GM19324 (cell line): ENCODE measurements around the gene CDC42EP2.
A peak's percentile ranks its signal among the peaks of the same experiment; 100 is the strongest.

ENCODE experiments used
- ATAC-seq: cut with Tn5 transposase; IDR thresholded peaks from one replicate; pipeline ENCODE4 v1.9.1; 2021; ENCODE audit warnings: mild to moderate bottlenecking, moderate library complexity; ENCODE audit not compliant: unreplicated experiment, low FRiP score

CDC42EP2 gene

DNA sequence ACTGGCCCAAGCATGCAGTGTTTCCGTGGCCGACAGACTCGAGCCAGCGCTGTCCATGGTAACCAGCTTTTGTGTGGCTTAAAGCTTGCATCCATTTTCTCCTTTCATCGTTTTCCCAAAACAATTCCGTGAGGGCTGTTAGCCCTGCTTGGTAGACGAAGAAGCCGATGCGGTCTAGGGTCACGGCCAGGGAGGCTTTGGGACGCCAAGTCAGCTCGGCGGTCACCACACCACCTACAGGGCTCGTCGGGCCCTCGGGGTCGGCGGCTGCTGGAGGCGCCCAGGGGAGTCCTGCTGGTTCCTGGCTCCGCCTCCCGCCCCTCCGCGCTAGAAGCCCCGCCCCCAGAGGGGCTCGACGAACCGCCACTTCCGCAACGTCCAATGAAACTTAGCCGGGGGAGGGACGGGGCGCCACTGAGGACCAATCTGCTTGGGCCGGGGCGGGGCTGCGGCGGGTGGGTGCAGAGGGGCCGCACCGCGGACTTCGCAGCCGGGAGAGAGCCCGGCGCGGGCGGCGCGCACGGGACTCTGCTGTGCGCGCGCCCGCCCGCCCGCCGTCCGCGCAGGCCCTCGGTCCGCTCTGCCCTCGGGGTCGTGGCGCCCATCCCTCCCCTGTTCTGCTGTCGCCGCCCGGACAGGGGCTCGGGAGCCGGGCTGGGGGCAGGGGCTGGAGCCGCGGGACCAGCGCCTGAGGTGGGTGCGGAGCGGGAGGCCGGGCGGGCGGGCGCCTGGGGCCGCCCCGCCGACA lies 39.8 kb downstream of the CDC42EP2 start, which contains the start of gene TIGD3:
Gene TIGD3, plus strand, starts transcription at position 487 of the 748 bp plus-strand sequence. CDS start 1,058 bp downstream, outside the sequence.
- peak; percentile 89 for ATAC-seq

DNA sequence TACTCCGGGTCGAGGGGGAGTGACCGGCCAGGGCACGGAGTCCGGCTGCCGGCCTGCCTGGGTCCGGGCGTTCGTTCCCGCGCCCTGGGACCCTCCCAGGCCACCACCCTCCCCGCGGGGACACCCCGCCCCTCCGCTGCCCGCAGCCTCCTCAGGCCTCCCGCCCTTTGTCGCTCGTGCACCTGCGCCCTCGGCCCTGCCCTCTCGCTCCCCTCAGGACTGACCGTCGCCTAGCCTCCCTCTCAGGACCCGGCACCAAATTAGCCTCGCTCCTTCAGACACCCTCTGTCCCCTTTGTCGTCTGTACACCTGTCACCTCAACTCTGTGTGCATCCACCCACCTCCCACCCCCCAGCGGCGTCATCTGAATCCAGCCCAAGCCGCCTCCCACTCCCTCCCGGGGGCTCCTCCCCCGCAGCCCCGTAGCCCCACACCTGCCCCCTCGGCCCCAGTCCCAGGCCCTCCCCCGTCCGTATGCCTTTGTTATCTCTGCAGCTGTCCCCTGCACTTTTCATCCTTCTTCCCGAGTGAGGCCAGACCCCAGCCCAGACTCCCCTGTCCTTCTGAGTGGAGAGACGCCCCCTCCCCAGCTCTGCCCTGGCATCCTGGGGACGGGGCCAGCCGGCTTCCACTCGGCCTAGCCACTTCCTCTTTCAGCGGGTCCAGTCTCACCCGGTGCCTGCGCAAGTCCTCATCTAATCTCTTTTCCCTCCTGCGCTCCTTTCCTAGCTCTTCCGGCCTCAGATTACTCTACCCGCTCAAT lies 40.5 kb downstream of the CDC42EP2 start:
- peak; percentile 24 for ATAC-seq

DNA sequence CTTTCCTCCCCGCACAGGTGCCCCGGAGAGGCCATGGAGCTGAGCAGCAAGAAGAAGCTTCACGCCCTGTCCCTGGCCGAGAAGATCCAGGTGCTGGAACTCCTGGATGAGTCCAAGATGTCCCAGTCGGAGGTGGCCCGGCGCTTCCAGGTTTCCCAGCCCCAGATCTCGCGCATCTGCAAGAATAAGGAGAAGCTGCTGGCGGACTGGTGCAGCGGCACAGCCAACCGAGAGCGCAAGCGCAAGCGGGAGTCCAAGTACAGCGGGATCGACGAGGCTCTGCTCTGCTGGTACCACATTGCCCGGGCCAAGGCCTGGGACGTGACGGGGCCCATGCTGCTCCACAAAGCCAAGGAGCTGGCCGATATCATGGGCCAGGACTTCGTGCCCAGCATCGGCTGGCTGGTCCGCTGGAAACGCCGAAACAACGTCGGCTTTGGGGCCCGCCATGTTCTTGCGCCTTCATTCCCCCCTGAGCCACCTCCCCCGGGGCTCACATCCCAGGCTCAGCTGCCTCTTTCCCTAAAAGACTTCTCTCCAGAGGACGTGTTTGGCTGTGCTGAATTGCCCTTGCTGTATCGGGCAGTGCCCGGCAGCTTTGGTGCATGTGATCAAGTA lies 41.2 kb downstream of the CDC42EP2 start:
- no peak for ATAC-seq

DNA sequence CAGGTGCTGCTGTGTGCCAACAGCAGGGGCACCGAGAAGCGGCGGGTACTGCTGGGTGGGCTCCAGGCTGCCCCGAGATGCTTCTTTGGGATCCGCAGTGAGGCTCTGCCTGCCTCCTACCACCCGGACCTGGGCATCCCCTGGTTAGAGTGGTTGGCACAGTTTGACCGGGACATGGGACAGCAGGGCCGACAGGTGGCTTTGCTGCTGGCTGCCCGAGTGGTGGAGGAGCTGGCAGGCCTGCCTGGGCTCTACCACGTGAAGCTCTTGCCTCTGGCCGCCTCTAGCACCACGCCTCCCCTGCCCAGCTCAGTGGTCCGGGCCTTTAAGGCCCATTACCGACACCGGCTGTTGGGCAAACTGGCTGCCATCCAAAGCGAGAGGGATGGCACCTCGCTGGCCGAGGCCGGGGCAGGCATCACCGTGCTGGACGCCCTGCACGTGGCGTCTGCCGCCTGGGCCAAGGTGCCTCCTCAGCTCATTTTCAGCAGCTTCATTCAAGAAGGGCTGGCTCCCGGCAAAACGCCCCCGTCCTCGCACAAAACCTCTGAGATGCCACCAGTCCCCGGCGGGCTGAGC lies 41.8 kb downstream of the CDC42EP2 start:
- ATAC-seq, result no peak

DNA sequence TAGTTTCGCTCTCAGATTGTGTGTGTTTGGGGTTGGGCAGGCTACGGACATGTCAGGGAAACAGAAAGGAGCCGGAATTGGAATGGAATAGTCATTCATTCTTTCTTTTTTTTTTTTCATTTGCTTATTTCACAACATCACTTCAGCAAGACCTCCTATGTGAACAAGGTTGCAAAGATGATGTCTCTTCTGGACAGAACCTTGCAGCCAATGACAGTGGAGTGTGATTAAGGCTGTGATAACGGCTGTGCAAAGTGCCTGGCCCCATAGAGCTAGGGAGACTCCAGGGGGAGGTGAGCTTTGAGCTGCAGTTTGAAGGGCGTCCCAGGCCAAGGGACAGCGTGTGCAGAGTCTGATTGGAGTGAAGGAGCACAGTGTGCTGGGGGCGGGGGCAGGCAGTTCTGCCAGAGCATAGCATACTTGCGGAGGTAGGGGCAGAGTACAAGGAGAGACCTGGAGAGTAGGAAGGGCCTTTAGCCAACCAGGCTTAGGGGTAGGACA lies 43.2 kb downstream of the CDC42EP2 start:
- no peak for ATAC-seq

DNA sequence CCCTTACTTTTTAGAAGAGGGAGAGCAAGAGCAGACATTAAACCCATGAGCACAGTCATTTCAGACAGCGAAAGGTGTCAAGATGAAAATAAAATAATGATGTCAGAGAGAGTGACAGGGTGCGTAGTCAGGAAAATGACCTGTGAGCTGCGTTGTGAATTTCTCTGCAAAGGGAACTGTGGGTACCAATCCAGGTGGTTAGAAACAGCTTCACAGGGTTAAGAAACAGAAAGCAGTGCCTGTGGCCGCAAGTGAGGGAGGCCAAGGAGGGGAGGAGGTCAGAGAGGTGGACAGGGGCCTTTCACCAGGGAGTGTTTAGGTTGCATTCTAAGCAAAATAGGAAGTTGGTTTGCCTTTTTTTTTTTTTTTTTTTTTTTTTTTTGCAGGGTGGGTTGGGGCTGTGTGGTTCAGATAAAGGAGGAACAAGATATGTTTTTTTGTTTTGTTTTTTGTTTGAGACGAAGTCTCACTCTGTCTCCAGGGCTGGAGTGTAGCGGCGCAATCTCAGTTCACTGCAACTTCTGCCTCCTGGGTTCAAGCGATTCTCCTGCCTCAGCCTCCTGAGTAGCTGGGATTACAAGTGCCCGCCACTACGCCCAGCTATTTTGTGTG lies 47.8 kb downstream of the CDC42EP2 start:
- no peak for ATAC-seq

DNA sequence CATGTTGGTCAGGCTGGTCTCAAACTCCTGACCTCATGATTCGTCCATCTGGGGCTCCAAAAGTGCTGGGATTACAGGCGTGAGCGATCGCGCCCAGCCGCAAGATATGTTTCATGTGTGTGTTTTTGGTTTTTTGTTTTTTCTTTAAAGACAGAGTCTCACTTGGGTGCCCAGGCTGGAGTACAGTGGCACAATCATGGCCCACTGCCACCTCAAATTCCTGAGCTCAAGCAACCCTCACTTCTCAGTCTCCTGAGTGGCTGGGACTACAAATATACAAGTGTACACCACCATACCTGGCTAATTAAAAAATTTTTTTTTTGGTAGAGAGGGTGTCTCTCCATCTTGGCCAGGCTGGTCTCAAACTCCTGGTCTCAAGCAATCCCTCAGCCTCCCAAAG lies 48.3 kb downstream of the CDC42EP2 start:
- no peak for ATAC-seq

DNA sequence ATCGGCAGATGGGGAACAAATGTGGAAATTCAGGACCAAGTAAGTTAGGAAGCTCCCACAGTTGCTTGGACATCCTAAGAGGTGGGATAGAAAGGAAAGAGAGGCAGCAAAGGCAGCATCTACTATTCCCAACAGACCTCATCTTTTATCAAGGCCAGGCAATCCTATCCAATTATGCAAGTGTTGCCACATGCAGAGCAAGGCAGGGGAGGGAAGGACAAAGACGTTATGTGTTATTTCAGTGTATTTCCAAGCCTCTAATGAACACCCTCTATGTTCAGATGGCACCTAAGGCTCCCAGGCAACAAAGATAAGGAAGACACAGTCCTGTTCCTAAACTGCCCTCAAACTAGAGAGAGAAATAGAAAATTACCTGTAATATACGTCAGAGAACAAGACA lies 49.1 kb downstream of the CDC42EP2 start:
- no peak for ATAC-seq

DNA sequence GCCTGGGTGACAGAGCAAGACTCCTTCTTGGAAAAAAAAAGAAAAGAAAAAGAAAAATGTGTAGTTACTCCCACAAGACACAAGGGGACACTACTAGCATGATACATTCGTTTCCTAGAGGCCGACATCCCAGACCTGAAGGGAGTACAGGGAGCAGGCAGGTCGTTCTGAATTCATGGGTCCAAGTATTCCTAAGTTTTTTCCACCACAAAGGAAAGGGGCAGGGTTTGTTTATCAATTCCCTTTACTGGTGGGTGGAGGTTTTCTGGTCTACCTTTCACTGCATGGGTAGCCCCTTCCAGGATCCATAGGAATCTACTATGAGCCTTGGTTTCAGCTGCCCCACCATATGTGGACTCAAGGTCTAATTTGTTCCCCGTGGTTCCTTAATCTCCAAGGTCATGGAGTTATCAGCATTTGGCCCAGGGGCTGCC lies 51.7 kb downstream of the CDC42EP2 start:
- no peak for ATAC-seq

DNA sequence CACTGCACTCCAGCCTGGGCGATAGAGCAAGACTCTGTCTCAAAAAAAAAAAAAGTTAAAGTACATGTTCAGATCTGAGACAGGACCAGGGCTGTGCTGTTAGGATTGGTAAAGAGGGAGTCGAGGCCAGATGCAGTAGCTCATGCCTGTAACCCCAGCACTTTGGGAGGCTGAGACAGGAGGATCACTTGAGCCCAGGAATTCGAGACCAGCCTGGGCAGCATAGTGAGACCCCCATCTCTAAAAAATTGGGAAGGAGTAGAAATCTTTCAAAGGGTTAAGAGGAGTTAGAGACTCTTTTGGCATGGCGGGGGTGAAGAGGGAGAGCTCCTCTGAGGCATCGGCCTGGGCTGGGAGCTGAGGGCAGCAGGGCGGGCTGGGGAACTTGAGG lies 56.0 kb downstream of the CDC42EP2 start:
- ATAC-seq, result no peak
